ENCODE measurements around the gene MAP3K19.

Gene MAP3K19

GRCh38 chr2:135047300-135047699, at the start of gene MAP3K19:
MAP3K19 (minus strand) TSS chr2:135047447; CDS start chr2:135024647, 22,800 bp downstream.
- ChIA-PET POLR2A (no interaction called here), CTCF (no interaction called here)
- no peak for TF ChIP-seq CTBP1 (IDR thresholded peaks at IDR 0.05; ENCODE audit: borderline replicate concordance)
- TF ChIP-seq ZNF384 (IDR thresholded peaks at IDR 0.05), result no peak
- TF ChIP-seq ARNT (IDR thresholded peaks at IDR 0.05), result no peak
- TF ChIP-seq FOXA1 (IDR thresholded peaks at IDR 0.05), result no peak
- TF ChIP-seq NFRKB (IDR thresholded peaks at IDR 0.05), result no peak
- no peak for DNase-seq (ENCODE audit: extremely low spot score)

- ChIA-PET POLR2A (no interaction called here), CTCF (no interaction called here)
- TF ChIP-seq FOXM1 (IDR thresholded peaks at IDR 0.05; ENCODE audit: borderline replicate concordance) (no peak), FOXA1 (IDR thresholded peaks at IDR 0.05) (no peak), TARDBP (IDR thresholded peaks at IDR 0.05) (no peak), SP1 (IDR thresholded peaks at IDR 0.05) (no peak), PKNOX1 (IDR thresholded peaks at IDR 0.05) (no peak), L3MBTL2 (conservative IDR thresholded peaks at IDR 0.05) (no peak), ZNF384 (IDR thresholded peaks at IDR 0.05) (no peak), SUZ12 (IDR thresholded peaks at IDR 0.05) (no peak), HDGF (IDR thresholded peaks at IDR 0.05; ENCODE audit: borderline replicate concordance) (no peak), ARNT (IDR thresholded peaks at IDR 0.05) (no peak), NFRKB (IDR thresholded peaks at IDR 0.05) (no peak), LEF1 (IDR thresholded peaks at IDR 0.05; ENCODE audit: borderline replicate concordance) (no peak), ELF4 (IDR thresholded peaks at IDR 0.05) (no peak), BHLHE40 (IDR thresholded peaks at IDR 0.05; ENCODE audit: borderline replicate concordance) (no peak), FOXK2 (IDR thresholded peaks at IDR 0.05) (no peak), CTBP1 (IDR thresholded peaks at IDR 0.05; ENCODE audit: borderline replicate concordance) (no peak)
- DNase-seq (ENCODE audit: extremely low spot score), result no peak
Observed at GRCh38 chr2:135096665-135097446, 49.6 kb upstream of the MAP3K19 start.

GRCh38 chr2:135095591-135095990, 48.3 kb upstream of the MAP3K19 start:
- no peak for DNase-seq (ENCODE audit: extremely low spot score)
- TF ChIP-seq SP1 (IDR thresholded peaks at IDR 0.05), result no peak
- TF ChIP-seq LEF1 (IDR thresholded peaks at IDR 0.05; ENCODE audit: borderline replicate concordance), result no peak
- TF ChIP-seq FOXA1 (IDR thresholded peaks at IDR 0.05), result no peak
- TF ChIP-seq HDGF (IDR thresholded peaks at IDR 0.05; ENCODE audit: borderline replicate concordance), result no peak
- TF ChIP-seq PKNOX1 (IDR thresholded peaks at IDR 0.05), result no peak
- TF ChIP-seq ZNF384 (IDR thresholded peaks at IDR 0.05), result no peak
- TF ChIP-seq ELF4 (IDR thresholded peaks at IDR 0.05), result no peak
- no peak for TF ChIP-seq CTBP1 (IDR thresholded peaks at IDR 0.05; ENCODE audit: borderline replicate concordance)
- no peak for TF ChIP-seq BHLHE40 (IDR thresholded peaks at IDR 0.05; ENCODE audit: borderline replicate concordance)
- TF ChIP-seq FOXK2 (IDR thresholded peaks at IDR 0.05), result no peak
- no peak for TF ChIP-seq FOXM1 (IDR thresholded peaks at IDR 0.05; ENCODE audit: borderline replicate concordance)
- TF ChIP-seq SUZ12 (IDR thresholded peaks at IDR 0.05), result no peak
- no peak for TF ChIP-seq L3MBTL2 (conservative IDR thresholded peaks at IDR 0.05)
- TF ChIP-seq NFRKB (IDR thresholded peaks at IDR 0.05), result no peak
- ChIA-PET POLR2A (no interaction called here), CTCF (no interaction called here)

GRCh38 chr2:135094508-135094907, 47.3 kb upstream of the MAP3K19 start:
- CTCF ChIA-PET, result no interaction called here

GRCh38 chr2:135093670-135094330, 46.6 kb upstream of the MAP3K19 start:
- ChIA-PET POLR2A (no interaction called here), CTCF (no interaction called here)
- no peak for DNase-seq (ENCODE audit: extremely low spot score)
- TF ChIP-seq SP1 (IDR thresholded peaks at IDR 0.05), result no peak

More at GRCh38 chr2:135094508-135094907, 47.3 kb upstream of the MAP3K19 start:
- TF ChIP-seq ZNF384 (IDR thresholded peaks at IDR 0.05) (no peak), TARDBP (IDR thresholded peaks at IDR 0.05) (no peak), BHLHE40 (IDR thresholded peaks at IDR 0.05; ENCODE audit: borderline replicate concordance) (no peak), ARNT (IDR thresholded peaks at IDR 0.05) (no peak), SUZ12 (IDR thresholded peaks at IDR 0.05) (no peak), FOXM1 (IDR thresholded peaks at IDR 0.05; ENCODE audit: borderline replicate concordance) (no peak), PKNOX1 (IDR thresholded peaks at IDR 0.05) (no peak), HDGF (IDR thresholded peaks at IDR 0.05; ENCODE audit: borderline replicate concordance) (no peak), LEF1 (IDR thresholded peaks at IDR 0.05; ENCODE audit: borderline replicate concordance) (no peak), FOXA1 (IDR thresholded peaks at IDR 0.05) (no peak), L3MBTL2 (conservative IDR thresholded peaks at IDR 0.05) (no peak), FOXK2 (IDR thresholded peaks at IDR 0.05) (no peak), NFRKB (IDR thresholded peaks at IDR 0.05) (no peak), CTBP1 (IDR thresholded peaks at IDR 0.05; ENCODE audit: borderline replicate concordance) (no peak), SP1 (IDR thresholded peaks at IDR 0.05) (no peak), ELF4 (IDR thresholded peaks at IDR 0.05) (no peak)
- DNase-seq (ENCODE audit: extremely low spot score), result no peak
- POLR2A ChIA-PET, result no interaction called here

GRCh38 chr2:135093193-135093592, 45.9 kb upstream of the MAP3K19 start:
- no peak for TF ChIP-seq FOXK2 (IDR thresholded peaks at IDR 0.05)
- no peak for TF ChIP-seq FOXM1 (IDR thresholded peaks at IDR 0.05; ENCODE audit: borderline replicate concordance)
- no peak for TF ChIP-seq ZNF384 (IDR thresholded peaks at IDR 0.05)
- no peak for TF ChIP-seq ELF4 (IDR thresholded peaks at IDR 0.05)
- no peak for TF ChIP-seq FOXA1 (IDR thresholded peaks at IDR 0.05)
- TF ChIP-seq NFRKB (IDR thresholded peaks at IDR 0.05), result no peak
- no peak for TF ChIP-seq ARNT (IDR thresholded peaks at IDR 0.05)
- no peak for TF ChIP-seq L3MBTL2 (conservative IDR thresholded peaks at IDR 0.05)
- TF ChIP-seq PKNOX1 (IDR thresholded peaks at IDR 0.05), result no peak
- TF ChIP-seq BHLHE40 (IDR thresholded peaks at IDR 0.05; ENCODE audit: borderline replicate concordance), result no peak
- TF ChIP-seq SUZ12 (IDR thresholded peaks at IDR 0.05), result no peak
- DNase-seq (ENCODE audit: extremely low spot score), result no peak
- POLR2A ChIA-PET, result no interaction called here
- CTCF ChIA-PET, result no interaction called here
